HEK293 (cell line): ENCODE data around the gene ZNF786.
"Not testable (repeated sequence)": the region's sequence is repeated elsewhere in the genome, so short reads cannot be mapped to it uniquely, and the experiment has no call there.

Experiments
- CTCF ChIA-PET: fragments of 350-600 bp; formaldehyde crosslinking; extraction: SDS; loops from one replicate; lab custom pipeline; 2021; ENCODE audit warnings: antibody characterized with exemption; lab: Yijun Ruan, JAX
- POLR2A ChIA-PET: fragments of 300-600 bp; formaldehyde crosslinking; extraction: SDS; loops from one replicate; lab custom pipeline; 2020; ENCODE audit warnings: antibody characterized with exemption, inconsistent platforms; lab: Yijun Ruan, JAX
- H3K27ac ChIP-seq: fragments of 200-500 bp; sonication (Bioruptor generic); 2 replicates; pipeline ENCODE4 v1.5.1; 2014; ENCODE audit warnings: low read depth, low read length, control low read depth, inconsistent platforms; ENCODE audit errors: extremely low read depth
- H3K36me3 ChIP-seq, 2 experiments: fragments of 200-500 bp in 1 of 2; sonication (Bioruptor generic) in 1 of 2; 1 replicate in 1 of 2; 2 replicates in 1 of 2; pipeline ENCODE4 v1.5.1; 2014 to 2017; ENCODE audit warnings: inconsistent platforms in 2 of 2, low read length in 2 of 2; ENCODE audit not compliant: control insufficient read depth in 2 of 2, insufficient read depth in 1 of 2
- H3K4me1 ChIP-seq: fragments of 200-500 bp; sonication (Bioruptor generic); 2 replicates; pipeline ENCODE4 v1.5.1; 2014; ENCODE audit warnings: mild to moderate bottlenecking, low read length, inconsistent platforms; ENCODE audit not compliant: control insufficient read depth, insufficient read depth
- H3K4me3 ChIP-seq: 2 replicates; pipeline ENCODE4 v1.5.1; 2011; ENCODE audit warnings: low read depth, mild to moderate bottlenecking, control low read depth, low read length, moderate library complexity
- H3K9me3 ChIP-seq: fragments of 200-500 bp; sonication (Bioruptor generic); 2 replicates; pipeline ENCODE4 v1.5.1; 2014; ENCODE audit warnings: low read depth, low read length, inconsistent platforms; ENCODE audit not compliant: control insufficient read depth, insufficient read depth
- BCL11B ChIP-seq: fragments of 450-650 bp; formaldehyde crosslinking; IDR thresholded peaks from 2 replicates; pipeline ENCODE4 v1.5.1; 2016; ENCODE audit warnings: low read depth, missing biosample characterization, missing genetic modification characterization
- FEZF1 ChIP-seq: fragments of 450-650 bp; formaldehyde crosslinking; IDR thresholded peaks from 2 replicates; pipeline ENCODE4 v1.5.1; 2016; ENCODE audit warnings: missing biosample characterization, missing genetic modification characterization
- GLI4 ChIP-seq: fragments of 450-650 bp; formaldehyde crosslinking; IDR thresholded peaks from 2 replicates; pipeline ENCODE4 v1.5.1; 2016; ENCODE audit warnings: missing biosample characterization, missing genetic modification characterization
- GLIS1 ChIP-seq: fragments of 450-650 bp; formaldehyde crosslinking; IDR thresholded peaks from 2 replicates; pipeline ENCODE4 v1.5.1; 2016; ENCODE audit warnings: missing biosample characterization, missing genetic modification characterization
- HOXA7 ChIP-seq: sonication (generic); formaldehyde crosslinking; IDR thresholded peaks from 2 replicates; pipeline ENCODE4 v1.8.1; 2022; ENCODE audit warnings: missing genetic modification reagents, borderline replicate concordance
- PRDM1 ChIP-seq: fragments of 450-650 bp; formaldehyde crosslinking; IDR thresholded peaks from 2 replicates; pipeline ENCODE4; 2016; ENCODE audit warnings: missing biosample characterization, missing genetic modification characterization
- ZBTB6 ChIP-seq: fragments of 450-650 bp; formaldehyde crosslinking; IDR thresholded peaks from 2 replicates; pipeline ENCODE4 v1.5.1; 2017; ENCODE audit warnings: missing biosample characterization, missing genetic modification characterization
- ZNF266 ChIP-seq: fragments of 450-650 bp; formaldehyde crosslinking; IDR thresholded peaks from 2 replicates; pipeline ENCODE4 v1.5.1; 2016; ENCODE audit warnings: missing biosample characterization, missing genetic modification characterization, low read depth
- ZNF426 ChIP-seq: fragments of 450-650 bp; formaldehyde crosslinking; IDR thresholded peaks from 2 replicates; pipeline ENCODE4 v1.5.1; 2017; ENCODE audit warnings: missing biosample characterization, missing genetic modification characterization, mild to moderate bottlenecking, inconsistent platforms, moderate library complexity
- ZNF501 ChIP-seq: fragments of 450-650 bp; formaldehyde crosslinking; IDR thresholded peaks from 2 replicates; pipeline ENCODE4 v1.5.1; 2016; ENCODE audit warnings: missing biosample characterization, missing genetic modification characterization
- ZNF548 ChIP-seq: fragments of 450-650 bp; formaldehyde crosslinking; IDR thresholded peaks from 2 replicates; pipeline ENCODE4 v1.5.1; 2016; ENCODE audit warnings: missing biosample characterization, missing genetic modification characterization
- ZNF76 ChIP-seq: fragments of 450-650 bp; formaldehyde crosslinking; IDR thresholded peaks from 2 replicates; pipeline ENCODE4; 2016; ENCODE audit warnings: low read depth, missing biosample characterization, missing genetic modification characterization, borderline replicate concordance
- TF ChIP-seq, protein P1 (sequence below): fragments of 450-650 bp; formaldehyde crosslinking; conservative IDR thresholded peaks from 2 replicates; pipeline ENCODE4 v1.5.1; 2016; ENCODE audit warnings: low read depth, missing biosample characterization, missing genetic modification characterization

The ZNF786 gene

GRCh38 chr7:149062217-149062899 lies 28.2 kb downstream of the ZNF786 start:
- ChIA-PET CTCF (interaction anchor here (0.5 to 1.2 kb wide), 2 partner anchors 17 to 52 kb away, joined by 3 read pairs; no protein-coding TSS in a partner anchor), POLR2A (interaction anchor here (0.7 kb wide), 1 partner anchor 53 kb away, joined by 7 read pairs; no protein-coding TSS in a partner anchor)
- H3K36me3 ChIP-seq, H3K27ac ChIP-seq, H3K4me1 ChIP-seq, H3K9me3 ChIP-seq, H3K4me3 ChIP-seq: not testable (repeated sequence)
- peak; percentile 58 for TF ChIP-seq GLIS1 (tag by site-specific recombination)

DNA sequence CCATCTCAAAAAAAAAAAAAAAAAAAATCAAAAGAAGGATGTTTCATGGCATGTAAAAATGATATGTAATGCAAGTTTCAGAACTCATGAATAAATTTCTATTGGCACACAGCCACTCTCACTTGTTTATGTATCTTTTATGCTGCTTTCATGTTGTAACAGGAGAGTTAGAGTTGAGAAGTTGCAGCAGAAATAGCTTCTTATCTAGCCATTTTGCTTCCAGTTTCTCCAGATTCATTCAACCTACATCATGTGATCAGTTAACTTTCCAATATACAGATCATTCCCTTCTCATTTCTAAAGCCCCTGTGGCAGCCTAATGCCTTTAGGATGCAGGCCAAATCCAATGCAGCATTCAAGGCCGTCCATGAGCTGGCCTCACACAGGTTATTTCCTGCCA lies 30.4 kb downstream of the ZNF786 start:
- CTCF ChIA-PET: interaction anchor here (1.0 kb wide), 2 partner anchors 55 to 66 kb away, joined by 5 read pairs; no protein-coding TSS in a partner anchor
- H3K9me3 ChIP-seq: no peaks in the 10 kb centered on the region
- POLR2A ChIA-PET: no interaction called here
- no peak overlapping the region for H3K27ac ChIP-seq
- H3K4me3 ChIP-seq: no peak overlapping the region
- H3K4me1 ChIP-seq: no peaks in the 10 kb centered on the region
- TF ChIP-seq PRDM1 (tag by site-specific recombination) (peak; percentile 59; the same call in 1 of the 2 replicates), HOXA7 (CRISPR knock-in tag) (no peak), ZNF76 (no peak), ZBTB6 (tag by site-specific recombination) (no peak), ZNF501 (tag by site-specific recombination) (no peak)
- no peaks in the 10 kb centered on the region for H3K36me3 ChIP-seq

DNA sequence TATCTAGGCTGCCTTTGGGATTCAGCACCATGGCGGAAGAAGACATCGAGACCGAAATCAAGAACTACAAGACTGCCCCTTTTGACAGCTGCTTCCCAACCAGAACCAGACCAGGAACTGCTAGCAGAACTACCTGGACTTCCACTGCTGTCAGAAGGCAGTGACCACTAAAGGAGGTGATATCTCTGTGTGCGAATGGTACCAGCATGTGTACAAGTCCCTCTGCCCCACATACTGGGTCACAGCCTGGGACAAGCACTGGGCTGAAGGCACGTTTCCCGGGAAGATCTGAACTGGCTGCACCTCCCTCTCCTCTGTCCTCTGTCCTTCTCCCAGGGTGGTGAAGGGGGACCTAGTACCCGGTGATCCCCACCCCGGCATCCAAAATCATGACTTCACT lies 36.6 kb downstream of the ZNF786 start:
- H3K9me3 ChIP-seq: no peaks in the 10 kb centered on the region
- no peak for TF ChIP-seq ZNF548
- TF ChIP-seq, all 188 proteins: peak for 0
- ChIA-PET CTCF (interaction anchor here (0.7 to 0.8 kb wide), 2 partner anchors 41 to 48 kb away, joined by 3 read pairs; no protein-coding TSS in a partner anchor), POLR2A (no interaction called here)
- Histone ChIP-seq H3K4me1 (no peaks in the 10 kb centered on the region), H3K4me3 (no peak overlapping the region), H3K36me3 (no peaks in the 10 kb centered on the region), H3K27ac (no peak overlapping the region)

DNA sequence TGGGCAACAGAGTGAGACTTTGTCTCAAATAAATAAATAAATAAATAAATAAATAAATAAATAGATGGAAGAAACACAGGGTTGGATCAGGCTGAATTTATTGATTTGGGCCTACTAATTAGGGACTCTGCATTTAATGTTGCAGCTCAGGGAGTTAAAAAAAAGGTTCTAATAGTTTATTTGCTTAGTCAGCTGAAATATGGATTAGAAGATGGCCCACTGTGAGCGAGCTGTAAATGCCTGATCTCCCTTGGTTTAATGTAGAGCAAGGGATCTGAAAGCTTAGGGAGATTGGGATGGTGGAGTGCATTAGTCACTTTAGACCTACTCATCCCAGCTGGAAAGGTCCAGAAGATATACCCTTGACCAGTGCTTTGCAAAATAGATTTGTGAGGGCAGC lies 37.1 kb downstream of the ZNF786 start:
- CTCF ChIA-PET: interaction anchor here (0.8 to 2.1 kb wide), 2 partner anchors 12 to 48 kb away, joined by 3 to 9 read pairs; no protein-coding TSS in a partner anchor
- Histone ChIP-seq H3K4me1 (no peaks in the 10 kb centered on the region), H3K9me3 (no peaks in the 10 kb centered on the region), H3K36me3 (no peaks in the 10 kb centered on the region), H3K27ac (no peak overlapping the region), H3K4me3 (no peak overlapping the region)
- TF ChIP-seq ZNF426 (tag by site-specific recombination) (0 out of 2 replicates have a peak, but pooled peaks have one; percentile 14), FEZF1 (no peak), BCL11B (tag by site-specific recombination) (no peak), ZNF266 (tag by site-specific recombination) (no peak), GLI4 (no peak)
- TF ChIP-seq, protein P1, sequence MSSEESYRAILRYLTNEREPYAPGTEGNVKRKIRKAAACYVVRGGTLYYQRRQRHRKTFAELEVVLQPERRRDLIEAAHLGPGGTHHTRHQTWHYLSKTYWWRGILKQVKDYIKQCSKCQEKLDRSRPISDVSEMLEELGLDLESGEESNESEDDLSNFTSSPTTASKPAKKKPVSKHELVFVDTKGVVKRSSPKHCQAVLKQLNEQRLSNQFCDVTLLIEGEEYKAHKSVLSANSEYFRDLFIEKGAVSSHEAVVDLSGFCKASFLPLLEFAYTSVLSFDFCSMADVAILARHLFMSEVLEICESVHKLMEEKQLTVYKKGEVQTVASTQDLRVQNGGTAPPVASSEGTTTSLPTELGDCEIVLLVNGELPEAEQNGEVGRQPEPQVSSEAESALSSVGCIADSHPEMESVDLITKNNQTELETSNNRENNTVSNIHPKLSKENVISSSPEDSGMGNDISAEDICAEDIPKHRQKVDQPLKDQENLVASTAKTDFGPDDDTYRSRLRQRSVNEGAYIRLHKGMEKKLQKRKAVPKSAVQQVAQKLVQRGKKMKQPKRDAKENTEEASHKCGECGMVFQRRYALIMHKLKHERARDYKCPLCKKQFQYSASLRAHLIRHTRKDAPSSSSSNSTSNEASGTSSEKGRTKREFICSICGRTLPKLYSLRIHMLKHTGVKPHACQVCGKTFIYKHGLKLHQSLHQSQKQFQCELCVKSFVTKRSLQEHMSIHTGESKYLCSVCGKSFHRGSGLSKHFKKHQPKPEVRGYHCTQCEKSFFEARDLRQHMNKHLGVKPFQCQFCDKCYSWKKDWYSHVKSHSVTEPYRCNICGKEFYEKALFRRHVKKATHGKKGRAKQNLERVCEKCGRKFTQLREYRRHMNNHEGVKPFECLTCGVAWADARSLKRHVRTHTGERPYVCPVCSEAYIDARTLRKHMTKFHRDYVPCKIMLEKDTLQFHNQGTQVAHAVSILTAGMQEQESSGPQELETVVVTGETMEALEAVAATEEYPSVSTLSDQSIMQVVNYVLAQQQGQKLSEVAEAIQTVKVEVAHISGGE (tag by site-specific recombination): no peak
- POLR2A ChIA-PET: no interaction called here
